8988T (cell line): ENCODE measurements around the gene RNF41.
"Not testable (repeated sequence)": the region's sequence is repeated elsewhere in the genome, so short reads cannot be mapped to it uniquely, and the experiment has no call there.

Source experiments
- DNase-seq: peaks from one replicate; pipeline ENCODE4 v3.0.0; 2011

RNF41 gene

DNA sequence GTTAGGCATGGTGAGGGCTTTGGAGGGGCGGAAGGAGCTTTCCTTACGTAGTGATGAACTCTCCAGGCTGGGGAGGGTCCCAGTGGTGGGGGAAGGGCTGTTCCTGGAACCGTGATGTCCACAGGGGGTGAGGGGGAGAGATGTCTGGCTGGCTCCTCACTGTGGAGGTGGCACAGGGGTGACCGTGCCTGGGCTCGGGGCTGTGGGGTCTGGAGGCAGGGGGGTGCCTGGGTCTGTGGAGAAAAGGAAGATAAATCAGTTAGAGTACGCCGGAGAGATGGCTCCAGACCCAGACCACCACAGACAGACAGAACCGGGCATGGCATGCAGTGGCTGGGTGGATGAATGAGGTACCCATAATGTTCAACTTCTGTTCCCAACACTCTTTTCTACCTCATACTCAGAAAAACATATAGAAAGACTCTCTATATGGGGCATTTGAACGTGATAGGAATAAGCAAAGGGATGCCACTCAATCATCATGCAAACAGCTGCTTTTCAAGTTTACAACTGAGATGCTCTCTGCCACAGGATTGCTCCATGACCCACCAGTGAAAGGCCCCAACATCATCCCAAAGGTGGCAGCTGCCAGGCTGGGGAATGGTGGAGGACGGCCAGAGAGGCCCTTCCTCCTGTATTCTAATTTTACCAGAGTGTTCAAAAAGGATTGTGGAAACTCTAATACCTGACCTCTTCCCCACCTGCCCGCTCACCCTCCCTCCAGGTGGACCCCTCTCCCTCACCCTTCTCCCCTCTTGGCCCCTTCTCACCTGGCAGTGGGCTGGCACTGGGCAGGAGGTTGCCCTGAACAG, 58.0 kb downstream of the RNF41 start:
- no peak for DNase-seq

DNA sequence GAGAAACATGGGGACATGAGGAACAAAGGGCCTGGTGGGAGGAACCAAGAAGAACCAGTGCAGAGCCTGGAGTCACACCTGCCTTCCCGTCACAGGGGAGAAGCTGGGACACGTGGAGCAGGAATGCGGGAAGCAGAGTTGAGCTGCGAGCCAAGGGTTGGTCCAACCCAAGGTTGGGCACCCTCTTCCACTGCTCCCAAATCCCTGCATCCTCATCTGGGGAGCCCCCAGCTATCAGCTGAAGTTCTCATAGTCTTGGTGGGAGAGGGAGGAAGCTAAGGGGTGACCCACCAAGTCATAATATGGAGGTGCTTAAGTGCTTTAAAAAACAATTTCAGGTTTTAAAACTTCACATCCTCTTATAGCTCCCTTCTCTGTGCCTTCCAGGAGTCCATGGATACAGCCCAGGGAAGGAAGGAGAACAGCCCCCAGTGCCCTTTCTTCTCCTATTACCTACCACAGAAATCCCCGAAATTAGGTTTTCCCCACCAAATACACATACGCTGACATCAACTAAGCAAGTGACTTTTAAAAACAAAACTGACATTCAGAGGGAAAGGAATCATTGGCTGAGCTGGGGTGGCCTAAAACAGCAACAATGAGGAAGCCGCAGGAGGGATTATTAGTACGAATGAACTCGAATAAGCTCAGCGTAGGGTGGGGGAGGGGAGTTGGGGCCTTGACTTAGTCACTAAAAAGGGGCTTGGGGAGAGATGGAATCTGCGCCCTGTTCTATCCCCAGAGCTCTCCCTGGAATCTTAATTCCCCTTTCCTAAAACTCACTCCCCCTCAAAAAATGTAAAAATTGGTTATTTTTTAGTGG, 59.0 kb downstream of the RNF41 start:
- DNase-seq = no peak

DNA sequence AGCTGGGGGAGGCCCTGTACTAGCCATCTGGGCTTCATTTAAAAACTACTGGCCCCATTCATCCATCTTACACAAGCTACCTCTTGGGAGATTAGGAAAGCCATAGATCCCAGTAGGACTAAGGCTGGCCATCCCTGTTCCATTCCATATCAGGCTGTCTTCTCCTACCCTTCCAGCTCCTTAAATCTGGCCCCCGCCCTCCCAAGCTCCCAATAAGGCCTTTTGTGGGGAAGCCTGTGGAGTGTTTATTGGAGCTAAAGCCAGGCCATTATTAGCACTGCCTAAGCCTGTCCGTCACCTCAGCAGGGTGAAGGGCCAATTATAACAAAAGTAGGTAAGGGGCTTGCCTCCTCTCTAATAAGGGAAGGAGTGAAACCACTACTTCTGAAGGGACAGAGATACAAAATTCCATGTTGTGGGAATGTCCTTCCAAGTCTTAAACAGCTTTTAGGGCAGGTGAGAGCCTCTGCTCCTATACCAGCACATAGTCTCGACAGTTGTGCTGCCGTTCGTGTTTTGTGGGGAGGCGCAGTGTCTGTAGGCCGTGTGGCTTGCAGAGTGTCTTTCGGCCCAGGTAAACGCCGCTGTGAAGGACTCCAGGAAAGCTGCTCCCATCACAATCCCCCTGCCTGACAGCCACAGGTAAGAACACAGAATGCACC, 59.9 kb downstream of the RNF41 start:
- no peak for DNase-seq

DNA sequence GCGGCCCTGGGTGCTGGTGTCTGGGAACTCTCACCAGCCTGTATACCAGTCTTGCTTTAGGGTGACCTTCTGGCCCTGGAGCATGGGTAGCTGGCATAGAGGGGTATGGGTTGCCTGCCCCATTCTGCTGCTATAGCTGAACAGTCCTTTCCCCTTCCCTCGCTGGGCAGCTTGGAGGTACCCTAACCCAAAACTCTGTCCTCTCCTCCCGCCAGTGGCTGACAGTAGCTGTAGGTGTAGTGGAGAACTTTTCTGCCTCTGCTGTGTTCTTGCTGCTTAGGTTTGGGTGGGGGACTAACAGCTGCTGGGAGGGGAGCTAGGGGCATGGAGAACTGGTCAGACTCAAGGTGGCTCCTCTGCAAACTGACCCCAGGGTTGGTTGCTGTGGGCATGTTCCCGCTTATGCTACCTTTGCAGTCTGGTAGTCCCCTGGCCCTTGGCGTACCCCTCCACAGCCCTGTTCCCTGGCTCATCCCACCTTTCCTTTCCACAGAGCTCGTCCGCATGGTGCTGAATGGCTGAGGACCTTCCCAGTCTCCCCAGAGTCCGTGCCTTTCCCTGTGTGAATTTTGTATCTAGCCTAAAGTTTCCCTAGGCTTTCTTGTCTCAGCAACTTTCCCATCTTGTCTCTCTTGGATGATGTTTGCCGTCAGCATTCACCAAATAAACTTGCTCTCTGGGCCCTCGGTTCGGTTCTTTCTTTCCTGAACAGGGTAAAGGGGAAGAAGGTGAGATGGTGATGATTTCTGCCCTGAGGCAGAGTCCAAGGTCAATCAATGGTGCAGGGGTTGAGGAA, 60.6 kb downstream of the RNF41 start:
- no peak for DNase-seq

DNA sequence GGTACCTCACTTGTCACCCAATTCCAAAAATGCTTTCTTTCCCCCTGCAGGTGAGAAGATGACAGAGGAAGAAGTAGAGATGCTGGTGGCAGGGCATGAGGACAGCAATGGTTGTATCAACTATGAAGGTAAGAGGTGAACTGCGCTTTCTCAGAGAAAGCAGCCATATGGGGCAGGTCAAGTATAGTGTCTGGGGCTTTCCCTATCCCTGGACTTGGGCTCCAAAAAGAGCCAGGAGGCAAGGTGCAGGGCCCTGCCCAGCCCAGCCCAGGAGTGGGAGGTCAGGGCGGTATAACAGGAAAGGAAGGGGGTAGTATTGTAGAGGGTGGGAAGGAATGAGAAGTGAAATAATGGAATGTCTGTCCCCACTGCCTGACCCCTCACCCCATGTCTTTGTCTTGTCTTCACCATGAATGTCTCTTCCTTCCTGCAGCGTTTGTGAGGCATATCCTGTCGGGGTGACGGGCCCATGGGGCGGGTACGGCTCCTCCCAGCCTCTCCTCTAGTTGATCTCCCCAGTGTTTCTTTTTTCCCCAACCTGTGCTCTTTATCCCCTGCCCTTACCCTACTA, 61.4 kb downstream of the RNF41 start:
- no peak for DNase-seq

DNA sequence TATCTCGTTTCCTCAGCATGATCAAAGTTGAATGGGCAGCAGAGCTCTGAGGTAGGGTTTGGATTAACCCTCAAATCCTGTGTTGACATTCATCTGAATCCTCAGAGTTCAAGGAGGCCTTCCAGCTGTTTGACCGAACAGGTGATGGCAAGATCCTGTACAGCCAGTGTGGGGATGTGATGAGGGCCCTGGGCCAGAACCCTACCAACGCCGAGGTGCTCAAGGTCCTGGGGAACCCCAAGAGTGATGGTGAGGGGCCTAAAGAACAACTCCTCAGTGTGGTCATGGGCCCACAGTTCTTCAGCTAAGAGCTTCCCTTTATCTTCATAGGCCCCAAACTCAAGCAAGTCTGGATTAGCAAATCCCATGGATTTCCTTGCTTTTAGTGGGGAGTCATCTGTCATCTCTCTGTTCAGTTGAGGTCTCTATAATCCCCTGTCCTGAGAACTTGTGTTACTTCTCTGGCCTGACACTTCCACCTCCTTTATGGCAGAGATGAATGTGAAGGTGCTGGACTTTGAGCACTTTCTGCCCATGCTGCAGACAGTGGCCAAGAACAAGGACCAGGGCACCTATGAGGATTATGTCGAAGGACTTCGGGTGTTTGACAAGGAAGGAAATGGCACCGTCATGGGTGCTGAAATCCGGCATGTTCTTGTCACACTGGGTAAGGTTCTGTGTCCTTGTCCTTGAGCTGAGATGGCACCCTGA, 62.1 kb downstream of the RNF41 start:
- DNase-seq = no peak

DNA sequence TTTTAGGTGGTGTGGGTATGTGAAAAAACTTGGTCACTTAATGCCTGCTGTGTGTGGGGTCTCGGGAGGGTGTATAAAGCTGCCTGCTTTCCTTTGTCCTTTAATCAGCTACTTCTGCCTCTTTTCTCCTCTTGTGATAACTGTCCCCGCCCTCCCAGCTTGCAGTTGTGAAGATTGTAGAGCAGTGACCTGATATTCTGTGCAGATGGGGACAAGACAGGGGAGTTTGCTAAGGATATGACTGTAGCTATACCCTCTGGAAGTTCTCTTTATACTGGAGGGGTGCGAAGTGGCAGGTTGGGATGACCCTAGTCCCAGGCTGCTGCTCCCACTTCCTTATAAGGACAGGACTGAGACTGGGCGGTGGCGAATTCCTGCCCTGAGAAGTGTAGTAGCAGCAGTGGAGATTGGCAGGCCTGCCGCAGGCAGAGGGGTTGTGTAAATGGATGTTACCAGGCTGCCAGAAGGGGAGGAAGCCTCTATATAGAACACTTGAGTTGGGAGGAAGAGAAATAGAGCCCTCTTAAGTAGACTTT, 62.7 kb downstream of the RNF41 start:
- DNase-seq = no peak

DNA sequence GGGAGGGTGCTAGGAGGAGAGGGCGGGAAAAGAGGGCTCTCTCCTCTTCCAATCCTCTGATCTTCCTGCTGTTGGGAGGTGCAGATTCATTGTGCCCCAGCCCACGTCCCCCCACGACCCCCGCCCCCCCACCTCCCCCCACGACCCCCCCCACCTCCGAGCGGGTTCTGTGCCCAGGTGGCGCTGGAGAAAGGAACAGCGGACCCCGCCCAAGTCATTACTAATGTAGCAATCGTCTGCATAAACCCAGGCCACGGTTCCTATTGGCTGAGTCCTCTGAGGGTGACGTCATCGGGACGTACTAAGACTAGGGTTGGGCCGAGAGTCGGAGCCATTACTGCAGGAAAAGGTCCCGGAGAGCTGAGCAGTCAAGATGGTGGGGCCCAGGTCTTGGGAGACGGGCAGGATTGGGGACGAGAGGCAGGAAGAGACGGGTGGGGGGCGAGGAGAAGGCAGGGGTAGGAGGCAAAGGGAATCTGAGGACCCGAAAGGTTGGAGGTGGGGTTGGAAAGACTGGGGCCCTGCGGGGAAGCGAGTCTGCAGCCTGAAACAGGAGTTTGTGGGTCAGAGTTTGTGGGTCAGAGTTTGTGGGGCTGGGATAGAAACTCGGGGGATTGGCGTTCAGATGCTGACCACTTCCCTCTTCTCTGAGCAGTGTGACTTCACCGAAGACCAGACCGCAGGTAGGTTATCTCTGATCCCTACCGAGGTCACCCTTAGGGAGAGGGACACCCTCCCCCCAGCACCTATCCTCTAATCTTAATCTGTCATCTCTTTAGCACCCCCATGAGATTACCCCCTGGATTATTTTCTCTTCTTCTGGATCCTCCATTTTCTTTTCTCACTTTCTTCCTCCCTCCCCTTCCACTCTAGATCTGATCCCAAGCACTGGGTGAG, 63.4 kb downstream of the RNF41 start, which contains the start of gene MYL6:
Gene MYL6, plus strand, starts transcription at position 331 of the 897 bp plus-strand sequence. Its CDS starts 43 bp downstream, at position 374.
- DNase-seq = peak; percentile 87

DNA sequence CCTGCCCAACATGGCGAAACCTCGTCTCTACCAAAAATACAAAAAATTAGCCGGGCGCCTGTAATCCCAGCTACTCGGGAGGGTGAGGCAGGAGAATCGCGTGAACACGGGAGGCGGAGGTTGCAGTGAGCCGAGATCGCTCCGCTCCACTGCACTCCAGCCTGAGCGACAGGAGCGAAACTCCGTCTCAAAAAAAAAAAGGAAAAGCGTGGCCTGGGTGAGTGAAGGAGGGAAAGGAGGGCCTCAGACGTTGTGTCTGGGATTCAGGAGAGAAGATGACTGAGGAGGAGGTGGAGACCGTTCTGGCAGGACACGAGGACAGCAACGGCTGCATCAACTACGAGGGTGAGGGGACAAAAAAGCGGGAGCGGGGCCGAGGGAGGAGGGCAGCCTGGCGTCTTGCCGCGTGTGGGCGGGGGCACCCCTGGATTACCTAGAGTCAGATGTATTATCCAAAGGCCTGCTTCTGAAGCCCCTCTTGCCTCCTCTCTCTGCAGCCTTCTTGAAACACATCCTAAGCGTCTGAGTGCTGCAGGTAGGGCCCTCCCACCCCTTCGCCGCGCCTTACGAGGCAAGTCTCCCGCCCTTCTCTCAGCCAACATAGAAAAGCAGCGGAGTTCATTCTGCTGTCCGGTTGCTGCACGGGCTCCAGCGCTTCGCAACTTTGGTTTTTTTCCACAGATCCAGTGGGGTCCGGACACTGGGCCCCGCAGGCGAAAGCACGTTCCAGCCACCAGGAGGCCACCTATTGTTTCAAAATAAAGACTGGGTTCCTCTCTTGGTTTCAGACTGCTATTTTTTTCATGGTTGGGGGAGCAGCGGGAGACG, 64.3 kb downstream of the RNF41 start:
- peak; percentile 80 for DNase-seq

DNA sequence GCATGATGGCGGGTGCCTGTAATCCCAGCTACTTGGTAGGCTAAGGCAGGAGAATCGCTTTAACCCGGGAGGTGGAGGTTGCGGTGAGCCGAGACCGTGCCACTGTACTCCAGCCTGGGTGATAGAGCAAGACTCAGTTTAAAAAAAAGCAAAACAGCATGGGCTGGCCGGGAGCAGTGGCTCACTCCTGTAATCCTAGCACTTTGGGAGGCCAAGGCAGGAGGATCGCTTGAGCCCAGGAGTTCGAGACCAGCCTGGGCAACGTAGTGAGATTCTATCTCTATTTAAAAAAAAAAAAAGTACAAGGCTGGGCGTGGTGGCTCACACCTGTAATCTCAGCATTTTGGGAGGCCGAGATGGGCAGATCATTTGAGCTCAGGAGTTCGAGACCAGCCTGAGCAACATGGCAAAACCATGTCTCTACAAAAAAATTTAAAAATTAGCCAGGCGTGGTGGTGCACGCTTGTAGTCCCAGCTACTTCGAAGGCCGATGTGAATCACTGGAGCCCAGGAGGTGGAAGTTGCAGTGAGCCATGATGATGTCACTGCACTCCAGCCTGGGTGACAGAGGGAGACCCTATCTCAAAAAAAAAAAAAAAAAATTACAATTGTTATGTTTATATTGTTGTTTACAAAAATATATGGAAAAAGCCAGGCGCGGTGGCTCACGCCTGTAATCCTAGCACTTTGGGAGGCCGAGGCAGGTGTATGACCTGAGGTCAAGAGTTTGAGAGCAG, 65.1 kb downstream of the RNF41 start:
- DNase-seq = not testable (repeated sequence)

DNA sequence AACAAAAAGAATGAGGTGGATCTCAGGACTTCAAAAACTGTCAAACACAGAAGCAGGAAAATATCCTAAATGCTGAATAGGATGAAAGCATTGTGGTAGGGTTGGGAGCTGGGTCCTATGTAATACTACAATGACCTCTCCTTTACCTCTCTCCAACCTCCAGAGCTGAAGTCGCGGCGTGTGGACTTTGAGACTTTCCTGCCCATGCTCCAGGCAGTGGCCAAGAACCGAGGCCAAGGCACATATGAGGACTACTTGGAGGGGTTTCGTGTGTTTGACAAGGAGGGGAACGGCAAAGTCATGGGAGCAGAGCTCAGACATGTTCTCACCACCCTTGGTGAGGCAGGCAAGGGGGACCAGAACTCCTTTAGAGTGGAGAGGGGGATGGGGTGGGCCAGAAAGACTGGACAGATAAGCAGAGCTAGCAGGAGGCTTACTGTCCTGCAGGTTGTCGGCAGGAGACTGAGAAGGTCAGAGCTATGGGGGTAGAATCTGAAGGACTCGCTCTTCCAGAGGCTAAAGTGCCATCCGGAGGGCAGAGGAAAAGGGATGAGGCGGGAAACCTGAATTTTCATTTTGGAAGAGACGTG, 66.4 kb downstream of the RNF41 start:
- DNase-seq = no peak

DNA sequence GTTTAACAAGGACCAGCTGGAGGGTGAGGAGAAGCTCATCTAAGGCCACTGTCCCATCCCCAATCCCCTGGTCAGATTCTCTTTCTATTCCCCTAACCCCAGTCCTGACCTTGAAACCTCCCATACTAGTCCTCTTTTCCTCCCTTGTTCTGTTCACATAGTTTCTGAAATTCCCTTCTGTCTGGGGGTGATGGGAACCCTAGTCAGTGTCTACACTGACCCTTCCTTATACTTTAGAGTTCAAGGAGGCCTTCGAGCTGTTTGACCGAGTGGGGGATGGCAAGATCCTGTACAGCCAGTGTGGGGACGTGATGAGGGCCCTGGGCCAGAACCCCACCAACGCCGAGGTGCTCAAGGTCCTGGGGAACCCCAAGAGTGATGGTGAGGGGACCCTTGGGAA, 66.9 kb downstream of the RNF41 start:
- DNase-seq = no peak

DNA sequence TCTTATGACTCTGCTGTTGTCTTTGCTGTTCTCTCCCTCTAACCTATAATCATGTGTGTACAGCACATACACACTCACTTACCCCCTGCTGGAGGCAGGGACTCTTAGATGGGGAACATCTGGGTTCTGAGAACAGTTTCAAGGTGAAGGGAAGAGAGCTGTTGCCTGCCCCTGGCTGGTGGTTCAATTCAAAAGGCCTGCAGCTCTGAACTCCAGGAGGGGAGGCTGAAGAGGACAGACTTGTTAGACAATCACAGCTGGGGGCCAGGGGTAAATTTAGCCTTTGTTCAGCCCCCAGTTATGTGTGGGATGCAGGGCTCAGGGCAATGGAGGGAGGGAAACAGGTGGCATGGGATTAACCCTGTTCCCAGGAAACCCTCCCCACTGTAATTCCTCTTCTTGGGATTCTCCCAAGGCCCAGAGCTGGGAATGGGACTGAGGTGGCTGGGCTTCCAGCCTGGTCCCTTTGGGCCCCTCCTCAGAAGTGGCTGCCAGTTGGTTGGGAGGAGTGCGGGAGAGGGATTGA, 67.4 kb downstream of the RNF41 start:
- DNase-seq = no peak

DNA sequence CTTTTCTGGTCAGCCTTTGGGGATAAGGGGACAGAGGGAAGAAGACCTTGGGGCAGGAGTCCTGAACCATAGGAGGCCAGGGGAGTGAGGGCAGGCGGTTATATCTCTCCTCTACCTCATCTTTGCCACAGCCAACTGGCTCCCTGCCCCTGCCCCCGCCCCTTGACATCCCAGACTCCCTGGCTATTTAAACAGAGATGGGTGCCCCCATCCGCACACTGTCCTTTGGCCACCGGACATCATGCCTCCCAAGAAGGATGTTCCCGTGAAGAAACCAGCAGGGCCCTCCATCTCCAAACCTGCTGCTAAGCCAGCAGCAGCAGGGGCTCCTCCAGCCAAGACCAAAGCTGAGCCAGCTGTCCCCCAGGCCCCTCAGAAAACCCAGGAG, 68.0 kb downstream of the RNF41 start:
- DNase-seq = no peak

DNA sequence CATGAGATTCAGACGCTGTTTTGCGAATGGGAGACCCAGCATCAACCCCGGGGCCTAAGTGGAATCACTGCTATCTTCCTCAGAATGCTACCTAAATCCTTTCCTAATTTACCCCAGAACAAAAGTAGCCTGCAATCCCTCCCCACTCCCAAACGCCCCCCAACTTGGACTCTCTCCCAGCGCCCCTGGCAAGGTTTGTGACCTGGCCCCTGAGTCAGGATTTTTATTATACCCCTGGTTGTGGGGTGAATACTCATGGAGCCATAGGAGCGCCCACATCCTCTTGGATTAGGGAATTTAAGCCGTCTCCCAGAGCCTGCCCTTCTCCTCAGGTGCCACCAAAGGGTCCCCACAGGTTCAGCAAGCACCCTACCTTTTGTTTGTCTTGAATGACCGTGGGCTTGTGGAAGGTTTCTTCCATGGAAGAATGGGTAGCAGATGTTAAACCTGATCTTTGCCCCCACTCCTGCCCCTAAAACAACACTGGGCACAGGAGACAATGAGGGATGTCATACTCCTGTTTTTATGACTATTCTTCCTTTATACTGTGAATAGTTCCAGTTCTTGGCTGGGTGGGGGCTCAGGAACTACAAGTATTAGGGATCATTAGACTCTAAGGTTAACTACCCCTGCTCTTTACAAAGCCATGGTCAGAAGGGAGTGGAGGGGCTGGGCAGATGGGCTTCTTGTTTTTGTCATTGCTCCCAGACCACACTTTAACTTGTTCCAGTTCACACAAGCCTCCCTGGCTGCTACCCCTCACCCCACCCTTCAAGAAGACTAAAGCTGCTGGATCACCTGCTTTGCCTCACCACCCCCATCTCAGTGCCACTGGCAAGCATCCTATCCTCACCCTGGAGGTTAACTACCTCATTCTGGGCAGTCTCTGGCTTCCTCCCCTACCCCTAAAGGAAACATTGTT, 68.7 kb downstream of the RNF41 start:
- DNase-seq = no peak
